Smooth muscle cell of bladder (primary cell): ENCODE data around the gene CD274. TPM values are rescaled to one million over a fixed set of nuclear protein-coding genes. Genes with fewer than 3 reads are reported as not detected.

Source experiments
- total RNA-seq: library from RNA; depleted of rRNA; stranded (reverse); fragments of >200 nt; gene quantifications from 2 replicates; pipeline ENCODE4 v1.2.3, GENCODE V29; 2014

The CD274 gene
- 0.85 and 2.2 TPM in 2 replicates for total RNA-seq

GRCh38 chr9:5450359-5451091 is at the start of gene CD274:
TSS of gene CD274 (plus strand) at chr9:5450542. CDS start at chr9:5456114, 5,572 bp downstream.

GRCh38 chr9:5437254-5438216 is 12.8 kb upstream of the CD274 start, which contains the start of gene PLGRKT:
TSS of gene PLGRKT (minus strand) at chr9:5437925. CDS start at chr9:5431977, 5,948 bp downstream.

GRCh38 chr9:5510360-5510931 is 60.1 kb downstream of the CD274 start, which contains the start of gene PDCD1LG2:
TSS of gene PDCD1LG2 (plus strand) at chr9:5510531. CDS start at chr9:5522547, 12,016 bp downstream.

Other genes with a start within 250 kb of the CD274 start
- gene INSL4, start 219.1 kb upstream of the CD274 start, total RNA-seq = not detected in 2 replicates
- not detected in 2 replicates for gene RLN2, start 145.8 kb upstream of the CD274 start, total RNA-seq
- gene RLN1, start 110.7 kb upstream of the CD274 start, total RNA-seq = not detected in 2 replicates
- 9.7 and 12.4 TPM in 2 replicates for gene PLGRKT, start 12.6 kb upstream of the CD274 start, total RNA-seq
- 2.6 and 3.2 TPM in 2 replicates for gene PDCD1LG2, start 60.0 kb downstream of the CD274 start, total RNA-seq
- gene RIC1, start 178.6 kb downstream of the CD274 start, total RNA-seq = 39.8 and 40.5 TPM in 2 replicates